Fibroblast of lung (primary cell): Measurements from ENCODE around the gene PTX4.

Source experiments
- EZH2 ChIP-seq: IDR thresholded peaks from 2 replicates; pipeline ENCODE4 v1.5.1; 2012; ENCODE audit warnings: low read length, control low read depth, mild to moderate bottlenecking; ENCODE audit errors: missing control alignments
- TF ChIP-seq, protein P1 (sequence below), 2 donors: IDR thresholded peaks in 1 of 2; conservative IDR thresholded peaks in 1 of 2; 1 replicate in 1 of 2; 2 replicates in 1 of 2; pipeline ENCODE4 v1.5.1; 2011 to 2012; ENCODE audit warnings: low read length in 2 of 2, control low read depth in 1 of 2, inconsistent platforms in 1 of 2, low read depth in 1 of 2, mild to moderate bottlenecking in 1 of 2

DNA sequence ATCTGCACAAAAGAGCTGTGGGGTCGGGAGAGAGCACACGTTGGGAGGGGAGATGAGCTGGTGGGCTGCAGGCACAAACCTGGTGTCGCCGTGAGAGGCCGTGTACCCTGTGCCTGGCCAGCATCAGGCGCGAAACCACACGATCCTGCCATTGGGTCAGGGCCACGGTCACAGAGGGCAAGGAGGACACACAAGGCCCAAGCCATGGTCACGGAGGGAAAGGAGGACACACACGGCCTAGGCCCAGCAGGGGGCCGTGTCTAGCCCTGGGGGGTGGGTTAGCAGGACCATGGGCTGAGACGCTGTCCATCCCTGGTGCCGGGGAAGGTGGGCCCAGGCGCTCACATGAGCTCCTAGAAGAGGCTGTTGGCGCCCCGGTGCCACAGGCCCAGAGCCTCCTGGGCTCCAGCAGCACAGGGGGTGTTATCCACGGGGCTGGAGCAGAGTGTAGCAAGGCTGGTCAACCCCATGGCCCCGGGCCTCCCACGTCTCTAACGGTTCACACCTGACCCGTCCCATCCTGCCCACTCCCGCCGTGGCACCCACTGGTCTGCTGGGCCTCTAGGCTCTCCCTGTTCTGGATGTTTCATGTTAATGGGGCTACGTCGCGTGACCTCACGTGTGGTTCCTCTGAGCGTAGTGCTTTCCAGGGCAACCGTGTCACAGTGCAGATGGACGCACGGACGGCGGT is 36.9 kb downstream of the PTX4 start:
- TF ChIP-seq, protein P1, sequence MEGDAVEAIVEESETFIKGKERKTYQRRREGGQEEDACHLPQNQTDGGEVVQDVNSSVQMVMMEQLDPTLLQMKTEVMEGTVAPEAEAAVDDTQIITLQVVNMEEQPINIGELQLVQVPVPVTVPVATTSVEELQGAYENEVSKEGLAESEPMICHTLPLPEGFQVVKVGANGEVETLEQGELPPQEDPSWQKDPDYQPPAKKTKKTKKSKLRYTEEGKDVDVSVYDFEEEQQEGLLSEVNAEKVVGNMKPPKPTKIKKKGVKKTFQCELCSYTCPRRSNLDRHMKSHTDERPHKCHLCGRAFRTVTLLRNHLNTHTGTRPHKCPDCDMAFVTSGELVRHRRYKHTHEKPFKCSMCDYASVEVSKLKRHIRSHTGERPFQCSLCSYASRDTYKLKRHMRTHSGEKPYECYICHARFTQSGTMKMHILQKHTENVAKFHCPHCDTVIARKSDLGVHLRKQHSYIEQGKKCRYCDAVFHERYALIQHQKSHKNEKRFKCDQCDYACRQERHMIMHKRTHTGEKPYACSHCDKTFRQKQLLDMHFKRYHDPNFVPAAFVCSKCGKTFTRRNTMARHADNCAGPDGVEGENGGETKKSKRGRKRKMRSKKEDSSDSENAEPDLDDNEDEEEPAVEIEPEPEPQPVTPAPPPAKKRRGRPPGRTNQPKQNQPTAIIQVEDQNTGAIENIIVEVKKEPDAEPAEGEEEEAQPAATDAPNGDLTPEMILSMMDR (conservative IDR thresholded peaks at IDR 0.05 in 1 of 2, IDR thresholded peaks at IDR 0.05 in 1 of 2; ENCODE audit: low read depth in 1 of 2, low read length in 2 of 2), result no peak
- TF ChIP-seq EZH2, result no peak
